Measurements from ENCODE around the gene NMUR1.
"Not testable (repeated sequence)": the region's sequence is repeated elsewhere in the genome, so short reads cannot be mapped to it uniquely, and the experiment has no call there.

DNA sequence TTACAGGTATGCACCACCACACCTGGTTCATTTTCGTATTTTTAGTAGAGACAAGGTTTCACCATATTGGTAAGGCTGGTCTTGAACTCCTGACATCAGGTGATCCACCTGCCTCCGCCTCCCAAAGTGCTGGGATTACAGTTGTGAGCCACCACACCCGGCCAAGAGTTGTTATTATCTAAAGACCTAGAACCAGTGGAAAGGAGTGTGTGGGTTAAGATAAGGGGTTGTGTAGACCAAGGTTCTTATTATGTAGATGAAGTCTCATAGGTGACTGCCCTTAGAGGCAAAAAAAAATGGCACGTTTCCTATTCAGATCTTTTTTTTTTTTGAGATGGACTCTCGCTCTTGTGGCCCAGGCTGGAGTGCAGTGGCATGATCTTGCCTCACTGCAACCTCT, 40.7 kb upstream of the NMUR1 start:
- TF ChIP-seq POLR2A, EP300 (IDR thresholded peaks at IDR 0.05): not testable (repeated sequence)
- TF ChIP-seq, protein P1, sequence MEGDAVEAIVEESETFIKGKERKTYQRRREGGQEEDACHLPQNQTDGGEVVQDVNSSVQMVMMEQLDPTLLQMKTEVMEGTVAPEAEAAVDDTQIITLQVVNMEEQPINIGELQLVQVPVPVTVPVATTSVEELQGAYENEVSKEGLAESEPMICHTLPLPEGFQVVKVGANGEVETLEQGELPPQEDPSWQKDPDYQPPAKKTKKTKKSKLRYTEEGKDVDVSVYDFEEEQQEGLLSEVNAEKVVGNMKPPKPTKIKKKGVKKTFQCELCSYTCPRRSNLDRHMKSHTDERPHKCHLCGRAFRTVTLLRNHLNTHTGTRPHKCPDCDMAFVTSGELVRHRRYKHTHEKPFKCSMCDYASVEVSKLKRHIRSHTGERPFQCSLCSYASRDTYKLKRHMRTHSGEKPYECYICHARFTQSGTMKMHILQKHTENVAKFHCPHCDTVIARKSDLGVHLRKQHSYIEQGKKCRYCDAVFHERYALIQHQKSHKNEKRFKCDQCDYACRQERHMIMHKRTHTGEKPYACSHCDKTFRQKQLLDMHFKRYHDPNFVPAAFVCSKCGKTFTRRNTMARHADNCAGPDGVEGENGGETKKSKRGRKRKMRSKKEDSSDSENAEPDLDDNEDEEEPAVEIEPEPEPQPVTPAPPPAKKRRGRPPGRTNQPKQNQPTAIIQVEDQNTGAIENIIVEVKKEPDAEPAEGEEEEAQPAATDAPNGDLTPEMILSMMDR (IDR thresholded peaks at IDR 0.05): not testable (repeated sequence)

Data from tibial nerve (tissue), 4 donors.